HepG2 (cell line): ENCODE results near the gene RALY. TPM values are rescaled to one million over a fixed set of nuclear protein-coding genes. Genes with fewer than 3 reads are reported as not detected.
A peak's percentile ranks its signal among the peaks of the same experiment; 100 is the strongest.

Experiments
- GABPA ChIP-seq, 2 experiments: IDR thresholded peaks; 2 replicates each; pipeline ENCODE4 v1.6.1; 2011 to 2016; ENCODE audit warnings: low read depth in 2 of 2, low read length in 1 of 2, missing biosample characterization in 1 of 2, missing genetic modification characterization in 1 of 2
- KDM5A ChIP-seq: fragments of 200-600 bp; sonication (generic); IDR thresholded peaks from 2 replicates; pipeline ENCODE4 v1.7.0; 2018; ENCODE audit warnings: antibody characterized with exemption, mild to moderate bottlenecking, low read length, borderline replicate concordance
- KDM5B ChIP-seq: sonication (generic); formaldehyde crosslinking; IDR thresholded peaks from 2 replicates; pipeline ENCODE4 v1.4.0; 2020; ENCODE audit warnings: missing genetic modification reagents, mild to moderate bottlenecking, borderline replicate concordance
- LRRFIP1 ChIP-seq: sonication (generic); formaldehyde crosslinking; conservative IDR thresholded peaks from 2 replicates; pipeline ENCODE4 v1.4.0; 2020; ENCODE audit warnings: missing genetic modification reagents
- MTF1 ChIP-seq: sonication (generic); formaldehyde crosslinking; IDR thresholded peaks from 2 replicates; pipeline ENCODE4 v1.5.0; 2020; ENCODE audit warnings: missing genetic modification reagents
- NR1H2 ChIP-seq: sonication (generic); formaldehyde crosslinking; IDR thresholded peaks from 2 replicates; pipeline ENCODE4 v1.8.1; 2022; ENCODE audit warnings: low read depth, missing genetic modification reagents, borderline replicate concordance
- NR2F6 ChIP-seq, 2 experiments: IDR thresholded peaks; 2 replicates each; pipeline ENCODE4 v1.6.1; 2016; ENCODE audit warnings: antibody characterized with exemption in 1 of 2, mild to moderate bottlenecking in 1 of 2
- POLR2G ChIP-seq: fragments of 200-400 bp; formaldehyde crosslinking; IDR thresholded peaks from 2 replicates; pipeline ENCODE4 v1.6.1; 2018; ENCODE audit warnings: mild to moderate bottlenecking, low read depth, low read length, moderate library complexity
- SOX13 ChIP-seq, 3 experiments: fragments of 450-650 bp in 1 of 3; sonication (generic) in 1 of 3; formaldehyde crosslinking in 1 of 3; IDR thresholded peaks in 2 of 3; conservative IDR thresholded peaks in 1 of 3; 2 replicates each; pipeline versions ENCODE4 v1.5.0 to v1.6.1; 2016 to 2020; ENCODE audit warnings: antibody characterized with exemption in 1 of 3, mild to moderate bottlenecking in 1 of 3, missing compliant biosample characterization in 1 of 3, missing genetic modification reagents in 1 of 3, moderate library complexity in 1 of 3
- ZBED4 ChIP-seq: sonication (generic); formaldehyde crosslinking; IDR thresholded peaks from 2 replicates; pipeline ENCODE4 v1.4.0; 2020; ENCODE audit warnings: missing genetic modification reagents, borderline replicate concordance
- ZBTB49 ChIP-seq: sonication (generic); formaldehyde crosslinking; IDR thresholded peaks from 2 replicates; pipeline ENCODE4 v1.4.0; 2020; ENCODE audit warnings: missing genetic modification reagents, borderline replicate concordance
- ZNF234 ChIP-seq: sonication (generic); formaldehyde crosslinking; conservative IDR thresholded peaks from 2 replicates; pipeline ENCODE4 v1.5.1; 2020; ENCODE audit warnings: mild to moderate bottlenecking, missing genetic modification reagents
- ZNF644 ChIP-seq: IDR thresholded peaks from 2 replicates; pipeline ENCODE4 v1.6.1; 2016; ENCODE audit warnings: low read depth
- ZNF775 ChIP-seq: sonication (generic); formaldehyde crosslinking; IDR thresholded peaks from 2 replicates; pipeline ENCODE4 v1.4.0; 2020; ENCODE audit warnings: missing genetic modification reagents, mild to moderate bottlenecking, moderate library complexity, borderline replicate concordance
- ZNF781 ChIP-seq: sonication (generic); formaldehyde crosslinking; IDR thresholded peaks from 2 replicates; pipeline ENCODE4 v1.5.1; 2020; ENCODE audit warnings: borderline replicate concordance, mild to moderate bottlenecking, missing genetic modification reagents; ENCODE audit errors: not compliant biosample characterization
- ZNF850 ChIP-seq: sonication (generic); formaldehyde crosslinking; conservative IDR thresholded peaks from 2 replicates; pipeline ENCODE4 v1.9.0; 2021; ENCODE audit warnings: mild to moderate bottlenecking, missing genetic modification reagents
- ZSCAN12 ChIP-seq: sonication (generic); formaldehyde crosslinking; IDR thresholded peaks from 2 replicates; pipeline ENCODE4 v1.9.0; 2021; ENCODE audit warnings: mild to moderate bottlenecking, missing genetic modification reagents
- polyA plus RNA-seq, 8 experiments: library from polyadenylated mRNA; depleted of rRNA in 3 of 8; stranded (reverse) in 7 of 8; unstranded in 1 of 8; fragments of >200 nt; fragmentation: Illumina TruSeq in 4 of 8; extraction: Trizol in 4 of 8; gene quantifications; 2 replicates each; pipeline versions ENCODE4 v1.2.1 to v1.2.3, GENCODE V29; 2011 to 2016; ENCODE audit warnings: low read depth in 4 of 8, missing spikeins in 1 of 8, mixed read lengths in 1 of 8; ENCODE audit not compliant: insufficient read depth in 1 of 8
- total RNA-seq, 5 experiments: library from RNA; depleted of rRNA; stranded (reverse); fragments of >200 nt; fragmentation: Illumina TruSeq; extraction: Trizol; gene quantifications; 2 replicates each; pipeline ENCODE4 v1.2.3, GENCODE V29; 2016; ENCODE audit warnings: low read depth in 1 of 5

RALY gene
- total and polyA plus RNA-seq, 2 of the 13 experiments (the other 11 are each of a cell fraction or from before 2014, with no cell fraction given) = 178 to 186 TPM

GRCh38 chr20:33994222-33994913, 657 bp downstream of the RALY start (continued):
- no peak; the same call in 1 of the 2 replicates for TF ChIP-seq SOX13 (IDR thresholded peaks at IDR 0.05)
- peak in 1 of 2 experiments; percentile 71; a peak in 2 of 4 replicates for TF ChIP-seq SOX13 (CRISPR knock-in tag; conservative IDR thresholded peaks at IDR 0.05 in 1 of 2, IDR thresholded peaks at IDR 0.05 in 1 of 2)
- no peak for TF ChIP-seq ZNF775 (CRISPR knock-in tag)
- no peak for TF ChIP-seq KDM5B (CRISPR knock-in tag)
- TF ChIP-seq ZNF234 (CRISPR knock-in tag) = peak; percentile 84; the same call in 1 of the 2 replicates
- peak; percentile 9; the same call in 1 of the 2 replicates for TF ChIP-seq POLR2G
- no peak for TF ChIP-seq ZNF781 (CRISPR knock-in tag)
- no peak for TF ChIP-seq NR1H2 (CRISPR knock-in tag)
- TF ChIP-seq ZNF644 (CRISPR knock-in tag) = no peak
- TF ChIP-seq ZSCAN12 (CRISPR knock-in tag) = peak; percentile 63
- peak; percentile 80 for TF ChIP-seq KDM5A
- peak; percentile 94 for TF ChIP-seq ZBED4 (CRISPR knock-in tag)
- no peak for TF ChIP-seq MTF1 (CRISPR knock-in tag)
- peak; percentile 43; the same call in 1 of the 2 replicates for TF ChIP-seq GABPA (IDR thresholded peaks at IDR 0.05; ENCODE audit: low read depth, low read length)
- TF ChIP-seq GABPA (CRISPR knock-in tag; IDR thresholded peaks at IDR 0.05; ENCODE audit: low read depth) = peak; percentile 23; the same call in 1 of the 2 replicates
- no peak for TF ChIP-seq NR2F6 (IDR thresholded peaks at IDR 0.05)
- peak; percentile 38; the same call in 1 of the 2 replicates for TF ChIP-seq NR2F6 (CRISPR knock-in tag; IDR thresholded peaks at IDR 0.05)
- peak; percentile 97 for TF ChIP-seq ZNF850 (CRISPR knock-in tag)
- no peak for TF ChIP-seq ZBTB49
- no peak for TF ChIP-seq LRRFIP1 (CRISPR knock-in tag)
